Osteocyte (in vitro differentiated cells): ENCODE data around the gene MLNR. TPM values are rescaled to one million over a fixed set of nuclear protein-coding genes. Genes with fewer than 3 reads are reported as not detected.
A peak's percentile ranks its signal among the peaks of the same experiment; 100 is the strongest.

Source experiments
- DNase-seq: peaks from one replicate; pipeline ENCODE4 v3.0.0; 2021; ENCODE audit warnings: mixed read lengths; ENCODE audit not compliant: unreplicated experiment; ENCODE audit errors: extremely low spot score
- H3K27ac Mint-ChIP-seq: one replicate; pipeline ENCODE4 v1.8.0; 2021; ENCODE audit warnings: mild to moderate bottlenecking, mixed read lengths; ENCODE audit not compliant: unreplicated experiment
- H3K27me3 Mint-ChIP-seq: one replicate; pipeline ENCODE4 v1.8.0; 2021; ENCODE audit warnings: mixed read lengths; ENCODE audit not compliant: unreplicated experiment
- H3K36me3 Mint-ChIP-seq: one replicate; pipeline ENCODE4 v1.8.0; 2021; ENCODE audit warnings: mixed read lengths; ENCODE audit not compliant: unreplicated experiment
- H3K4me1 Mint-ChIP-seq: one replicate; pipeline ENCODE4 v1.8.0; 2021; ENCODE audit warnings: mixed read lengths; ENCODE audit not compliant: unreplicated experiment
- H3K4me3 Mint-ChIP-seq: one replicate; pipeline ENCODE4 v1.8.0; 2021; ENCODE audit warnings: mild to moderate bottlenecking, moderate library complexity, mixed read lengths; ENCODE audit not compliant: unreplicated experiment
- H3K9me3 Mint-ChIP-seq: one replicate; pipeline ENCODE4 v1.8.0; 2021; ENCODE audit warnings: mixed read lengths; ENCODE audit not compliant: unreplicated experiment
- CTCF ChIP-seq: fragments of 200-600 bp; sonication (generic); IDR thresholded peaks from 2 replicates; pipeline ENCODE4 v1.5.0; 2021; ENCODE audit warnings: antibody characterized with exemption, mild to moderate bottlenecking, moderate library complexity
- long read RNA-seq: library from polyadenylated mRNA; unstranded; transcript quantifications from one replicate; pipeline ENCODE4 v2.0.0, GENCODE V29; 2021
- total RNA-seq: library from RNA; stranded (reverse); gene quantifications from 2 replicates; pipeline ENCODE4 v1.2.1, GENCODE V29; 2021

The MLNR gene
- not detected in 2 replicates for total RNA-seq
- long read RNA-seq: 0 reads

GRCh38 chr13:49220036-49220855 is at the start of gene MLNR:
TSS of gene MLNR (plus strand) at chr13:49220338. CDS start at chr13:49220338, 0 bp downstream.
- peaks cover 70% of the 10 kb centered on the region for H3K27me3 Mint-ChIP-seq
- peaks cover 8% of the 10 kb centered on the region for H3K36me3 Mint-ChIP-seq
- peak within 1 kb of the TSS; percentile 27 for H3K27ac Mint-ChIP-seq
- peak within 1 kb of the TSS; percentile 65 for H3K4me3 Mint-ChIP-seq
- no peaks in the 10 kb centered on the region for H3K9me3 Mint-ChIP-seq
- no peak for DNase-seq
- TF ChIP-seq CTCF: no peak
- H3K4me1 Mint-ChIP-seq: peaks cover 4% of the 10 kb centered on the region

GRCh38 chr13:49171359-49171758 is 48.8 kb upstream of the MLNR start:
- Mint-ChIP-seq H3K4me3 (no peak overlapping the region), H3K4me1 (no peaks in the 10 kb centered on the region), H3K27me3 (no peaks in the 10 kb centered on the region), H3K27ac (no peak overlapping the region), H3K9me3 (no peaks in the 10 kb centered on the region), H3K36me3 (peaks cover 49% of the 10 kb centered on the region)
- TF ChIP-seq CTCF: no peak
- DNase-seq: no peak

GRCh38 chr13:49183672-49184325 is 36.3 kb upstream of the MLNR start:
- Mint-ChIP-seq H3K9me3 (no peaks in the 10 kb centered on the region), H3K4me3 (no peak overlapping the region), H3K27me3 (no peaks in the 10 kb centered on the region), H3K27ac (no peak overlapping the region), H3K4me1 (no peaks in the 10 kb centered on the region), H3K36me3 (peaks cover 48% of the 10 kb centered on the region)
- TF ChIP-seq CTCF: no peak
- DNase-seq: no peak

- Mint-ChIP-seq H3K9me3 (no peaks in the 10 kb centered on the region), H3K4me3 (no peak overlapping the region), H3K27ac (no peak overlapping the region), H3K27me3 (no peaks in the 10 kb centered on the region), H3K36me3 (peaks cover 43% of the 10 kb centered on the region), H3K4me1 (no peaks in the 10 kb centered on the region)
- TF ChIP-seq CTCF: no peak
- DNase-seq: no peak
Measured at GRCh38 chr13:49184621-49185020, 35.5 kb upstream of the MLNR start.

- H3K36me3 Mint-ChIP-seq: peaks cover 39% of the 10 kb centered on the region
- DNase-seq: no peak
- TF ChIP-seq CTCF: no peak
- H3K27ac Mint-ChIP-seq: no peak overlapping the region
- H3K27me3 Mint-ChIP-seq: no peaks in the 10 kb centered on the region
- no peaks in the 10 kb centered on the region for H3K9me3 Mint-ChIP-seq
- no peaks in the 10 kb centered on the region for H3K4me1 Mint-ChIP-seq
- H3K4me3 Mint-ChIP-seq: no peak overlapping the region
Measured at GRCh38 chr13:49185264-49185663, 34.9 kb upstream of the MLNR start.
